ENCODE measurements around the gene NKD2.

GRCh38 chr5:983568-983967 is 25.0 kb upstream of the NKD2 start:
- TF ChIP-seq CTCF (conservative IDR thresholded peaks at IDR 0.05; ENCODE audit: low read length) (no peak), EZH2phosphoT487 (IDR thresholded peaks at IDR 0.05; ENCODE audit: borderline replicate concordance, low read depth, low read length) (no peak)

Measured in OCI-LY7 (cell line).